ENCODE measurements around the gene MYO1A. TPM values are rescaled to one million over a fixed set of nuclear protein-coding genes. Genes with fewer than 3 reads are reported as not detected.

MYO1A gene
- total RNA-seq: 0.73 TPM in 1 of 2 replicates, not detected in the other

DNA sequence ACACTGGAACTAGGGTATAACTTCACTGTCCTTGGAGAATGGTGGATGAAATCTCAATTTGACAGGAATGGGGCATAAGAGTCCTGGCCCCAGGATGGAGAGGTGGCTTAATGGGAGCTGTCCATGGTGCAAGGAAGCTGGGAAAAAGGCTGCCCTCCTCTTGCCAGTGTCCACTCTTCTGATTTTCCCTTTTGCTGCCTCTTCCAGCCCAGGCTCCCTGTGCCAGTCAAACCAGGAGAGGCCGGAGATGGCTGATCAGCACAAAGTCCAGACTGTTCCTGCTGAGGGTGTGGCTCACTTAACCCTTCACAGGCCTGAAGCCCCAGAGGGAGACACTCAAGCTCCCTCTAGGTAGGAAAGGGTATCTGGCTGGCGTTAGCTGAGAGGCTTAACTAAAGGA lies at the start of gene MYO1A:
MYO1A (minus strand) TSS at position 240 of the 400 bp plus-strand sequence. CDS start 1,806 bp downstream, outside the sequence.

DNA sequence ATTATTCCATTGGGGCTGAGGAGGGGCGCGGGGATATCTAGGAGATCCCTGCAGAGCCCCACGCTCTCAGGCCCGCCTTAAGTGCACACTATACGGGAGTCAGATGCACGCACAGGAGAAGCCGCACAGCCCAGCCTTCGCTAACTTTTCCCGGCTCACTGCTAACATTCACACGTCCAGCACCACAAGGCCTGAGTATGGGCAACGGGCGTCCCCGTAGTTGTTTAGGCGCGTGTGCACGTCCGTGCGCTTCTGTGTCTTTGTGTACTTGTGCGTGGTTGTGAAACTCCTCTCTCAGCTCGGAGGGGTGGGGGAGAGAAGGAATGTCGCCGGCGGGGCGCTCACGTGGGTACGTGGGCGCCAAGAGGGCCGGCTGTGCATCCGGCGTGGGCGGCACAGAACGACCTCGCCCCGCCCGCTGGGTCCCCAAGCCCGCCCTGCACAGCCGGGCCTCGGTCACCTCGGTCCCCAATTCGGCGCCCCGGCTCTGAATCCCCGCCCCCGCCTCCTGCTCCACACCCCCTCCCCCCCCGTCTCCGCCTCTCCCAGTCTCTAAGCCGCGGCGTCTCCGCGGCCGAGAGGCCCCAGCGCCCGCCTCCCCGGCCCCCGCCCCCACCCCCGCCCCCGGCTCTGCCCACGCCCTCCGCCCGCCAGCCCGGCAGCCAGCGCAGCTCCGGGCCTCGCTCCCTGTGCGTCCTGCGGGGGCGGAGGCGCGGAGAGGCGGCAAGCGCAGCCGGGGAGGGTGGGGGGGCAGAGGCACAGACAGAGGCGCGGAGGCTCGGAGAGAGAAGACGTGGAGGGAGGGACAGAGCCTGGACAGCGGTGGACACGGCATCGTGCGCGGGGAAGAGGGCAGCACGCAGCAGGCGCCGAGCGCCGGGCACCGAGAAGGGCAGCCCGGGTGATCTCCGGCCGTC lies 38.7 kb upstream of the MYO1A start, which contains the start of gene NAB2:
NAB2 (plus strand) TSS at position 761 of the 917 bp plus-strand sequence. CDS start 158 bp downstream, outside the sequence.

DNA sequence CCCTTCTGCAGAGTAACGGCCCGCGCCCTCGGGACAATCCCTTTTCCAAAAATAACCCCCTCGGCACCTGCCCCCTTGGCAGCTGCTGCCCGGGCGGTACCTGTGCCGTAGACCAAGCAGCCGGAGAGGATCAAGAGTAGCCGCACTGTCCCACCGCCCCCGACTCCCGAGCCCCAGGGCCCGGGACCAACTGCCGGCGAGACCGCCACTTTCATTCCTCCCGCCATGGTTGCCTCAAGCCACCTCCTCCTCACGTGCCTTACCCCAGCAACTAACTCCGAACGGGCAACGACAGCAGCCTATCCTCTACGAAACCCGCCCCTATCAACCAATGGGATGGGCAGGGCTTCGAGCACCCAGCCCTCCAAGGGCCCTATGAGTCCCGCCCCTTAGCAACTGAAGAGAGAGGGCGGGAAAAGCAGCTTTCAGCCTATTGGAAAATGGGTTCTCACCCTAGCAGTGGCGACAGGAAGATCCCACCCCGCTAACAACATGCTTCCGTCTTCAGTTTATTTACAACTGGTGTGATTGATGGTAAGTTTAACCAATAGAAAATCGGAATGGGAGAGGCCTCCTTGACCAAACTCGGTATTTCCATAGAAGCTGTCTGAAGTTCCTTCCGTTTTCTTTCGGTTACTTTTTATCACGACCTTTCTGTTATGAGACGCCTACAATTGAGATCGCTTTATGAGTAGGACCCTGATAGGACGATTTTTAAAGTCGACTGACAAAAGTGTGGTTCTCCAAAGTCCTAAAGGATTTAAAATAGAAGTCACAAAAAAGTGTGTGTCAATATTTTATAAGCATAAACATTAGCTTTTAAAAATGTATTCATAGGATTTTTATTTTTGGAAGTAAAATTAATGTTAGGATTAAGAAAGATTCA lies 28.8 kb upstream of the MYO1A start, which contains the start of gene NEMP1:
NEMP1 (minus strand) TSS at position 273 of the 886 bp plus-strand sequence; CDS start at position 227, 46 bp downstream.

DNA sequence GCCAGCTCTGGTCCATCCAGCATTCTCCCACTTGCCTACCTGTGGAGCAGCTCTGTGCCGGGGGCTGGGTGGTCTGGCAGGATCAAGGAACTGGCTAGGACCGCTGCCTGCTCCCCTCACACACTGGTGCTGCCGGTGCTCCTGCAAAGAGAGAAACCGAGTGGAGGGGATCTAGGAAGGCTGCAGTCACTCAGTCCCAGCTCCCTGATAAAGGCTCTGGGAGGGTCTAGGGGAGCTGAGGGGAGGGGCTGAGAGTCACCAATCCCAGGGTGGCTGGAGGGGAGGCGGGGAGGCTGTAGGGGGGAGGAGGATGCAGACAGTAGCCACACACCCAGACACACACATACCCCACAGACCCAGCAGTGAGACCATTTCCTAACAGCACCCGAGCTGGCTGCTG lies 33.6 kb downstream of the MYO1A start, which contains the start of gene TAC3:
TAC3 (minus strand) TSS at position 182 of the 400 bp plus-strand sequence. CDS start 732 bp downstream, outside the sequence.

DNA sequence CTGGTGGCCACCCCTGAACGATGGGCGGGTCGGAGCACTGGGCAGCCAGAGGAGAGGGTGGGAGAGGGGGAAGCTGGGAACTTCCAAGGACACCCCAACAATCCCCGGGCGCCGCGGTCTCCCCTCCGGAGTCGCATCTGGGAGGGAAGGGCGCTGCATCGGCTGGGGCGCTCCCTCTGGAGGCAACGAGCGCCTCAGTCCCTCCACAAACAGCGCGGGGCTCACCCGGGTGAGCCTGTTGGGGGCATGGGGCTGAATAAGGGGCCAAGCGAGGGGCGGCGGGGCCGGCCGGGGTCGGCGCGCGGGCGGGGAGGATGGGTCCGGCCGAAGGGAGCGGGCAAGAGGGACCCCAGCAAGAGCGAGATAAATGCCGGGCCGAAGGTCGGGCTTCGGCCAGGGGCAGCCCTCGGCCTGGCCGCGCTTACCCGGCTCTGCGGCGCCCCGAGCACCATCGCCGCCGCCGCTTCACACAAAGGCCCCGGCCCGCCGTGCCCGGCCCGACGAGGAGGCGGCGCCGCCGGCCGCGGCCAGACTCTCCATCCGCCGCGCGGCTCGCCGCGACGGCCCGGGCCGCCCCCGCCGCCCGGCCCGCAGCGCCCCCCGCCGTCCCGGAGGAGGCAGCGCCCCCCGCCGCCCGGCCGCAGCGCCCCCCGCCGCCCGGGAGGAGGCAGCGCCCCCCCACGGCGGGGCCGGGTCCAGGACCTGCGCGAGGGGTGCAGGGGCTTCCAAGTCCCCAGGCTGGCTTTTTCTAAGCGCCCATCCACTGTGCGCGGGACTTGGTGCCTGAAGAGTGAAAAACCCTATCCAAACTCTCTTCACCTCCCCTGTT lies 43.7 kb downstream of the MYO1A start, which contains the start of gene ZBTB39:
ZBTB39 (minus strand) TSS at position 567 of the 829 bp plus-strand sequence. CDS start 1,629 bp downstream, outside the sequence.

Other genes starting within 250 kb of the MYO1A start
- gene SDR9C7, start 115.7 kb downstream of the MYO1A start, total RNA-seq: not detected in 2 replicates
- under 0.01 TPM in 1 of 2 replicates, not detected in the other for gene RDH16, start 92.5 kb downstream of the MYO1A start, total RNA-seq
- gene ZBTB39, start 43.6 kb downstream of the MYO1A start, total RNA-seq: 3.7 and 5.7 TPM in 2 replicates
- gene TAC3, start 33.6 kb downstream of the MYO1A start, total RNA-seq: not detected in 2 replicates
- gene NEMP1, start 28.7 kb upstream of the MYO1A start, total RNA-seq: 11.8 and 20.3 TPM in 2 replicates
- gene NAB2, start 39.0 kb upstream of the MYO1A start, total RNA-seq: 52.9 and 74.3 TPM in 2 replicates
- 142 and 172 TPM in 2 replicates for gene STAT6, start 61.2 kb upstream of the MYO1A start, total RNA-seq
- gene LRP1, start 78.4 kb upstream of the MYO1A start, total RNA-seq: 239 and 425 TPM in 2 replicates
- gene LRP1-AS, start 97.5 kb upstream of the MYO1A start, total RNA-seq: not detected in 2 replicates
- 0.73 and 0.98 TPM in 2 replicates for gene NXPH4, start 166.7 kb upstream of the MYO1A start, total RNA-seq
- gene SHMT2, start 179.6 kb upstream of the MYO1A start, total RNA-seq: 260 and 298 TPM in 2 replicates
- 0.59 and 0.73 TPM in 2 replicates for gene STAC3, start 201.1 kb upstream of the MYO1A start, total RNA-seq